Measurements from ENCODE around the gene BATF3.

The BATF3 gene

GRCh38 chr1:212645546-212646543 is 53.8 kb downstream of the BATF3 start:
- ATAC-seq (ENCODE audit: insufficient read depth, low read depth), result no peak

DNA sequence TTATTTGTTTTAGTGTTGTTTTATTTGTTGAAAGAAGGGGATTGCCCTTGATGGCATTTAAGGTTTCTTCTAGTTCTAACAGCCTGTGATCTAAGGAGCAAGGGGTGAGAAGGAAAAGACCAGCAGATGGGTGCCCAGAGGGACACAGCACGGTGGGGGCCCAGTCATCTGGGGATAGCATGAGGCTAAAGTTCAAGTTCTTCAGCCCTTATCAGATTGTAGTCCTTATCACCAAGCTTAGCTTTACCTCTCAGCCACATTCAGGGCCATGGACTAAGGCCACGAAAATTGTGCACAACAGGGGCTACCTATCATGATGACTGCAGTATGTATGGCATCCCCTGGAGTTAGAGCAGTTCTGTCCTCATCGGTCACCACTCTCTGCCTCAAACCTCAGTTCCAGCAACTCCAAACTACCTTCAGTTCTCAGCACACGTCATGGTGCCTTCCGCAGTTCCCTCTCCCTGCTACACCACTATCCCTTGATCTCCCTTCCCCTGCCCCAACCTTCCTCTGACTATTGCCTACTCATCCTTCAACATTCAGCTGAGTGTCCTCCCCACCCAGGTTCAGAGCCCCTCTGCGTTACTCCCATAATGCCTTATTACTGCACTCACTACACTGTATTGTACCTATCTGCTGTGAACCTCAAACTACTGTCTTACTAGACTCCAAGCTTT is 54.6 kb downstream of the BATF3 start:
- ATAC-seq (ENCODE audit: insufficient read depth, low read depth) (no peak), DNase-seq (no peak)
- Histone ChIP-seq H3K4me2 (ENCODE audit: insufficient read depth, low read length) (no peak overlapping the region), H3K4me1 (ENCODE audit: insufficient read depth, low read length) (no peaks in the 10 kb centered on the region), H3K27ac (ENCODE audit: low read length) (no peak overlapping the region), H3K9me3 (ENCODE audit: insufficient read depth, low read length, severe bottlenecking) (no peaks in the 10 kb centered on the region), H3K27me3 (ENCODE audit: insufficient read depth, low read length, poor library complexity) (no peaks in the 10 kb centered on the region), H3K79me2 (ENCODE audit: insufficient read depth, low read length) (no peaks in the 10 kb centered on the region), H3K4me3 (ENCODE audit: low read depth in 1 of 2, low read length in 2 of 2) (no peak overlapping the region), H3K36me3 (ENCODE audit: insufficient read depth, low read length) (no peaks in the 10 kb centered on the region), H2AFZ (ENCODE audit: low read depth, low read length) (no peak overlapping the region), H3K9ac (ENCODE audit: low read depth, low read length) (no peak overlapping the region), H4K20me1 (ENCODE audit: insufficient read depth, low read length) (no peaks in the 10 kb centered on the region)
- TF ChIP-seq CTCF (IDR thresholded peaks at IDR 0.05; ENCODE audit: borderline replicate concordance, extremely low read depth, low read length, poor library complexity, severe bottlenecking) (no peak), EZH2 (IDR thresholded peaks at IDR 0.05; ENCODE audit: borderline replicate concordance, low read depth, low read length, severe bottlenecking) (no peak)

More at GRCh38 chr1:212645546-212646543, 53.8 kb downstream of the BATF3 start:
- no peaks in the 10 kb centered on the region for H3K9me3 ChIP-seq (ENCODE audit: insufficient read depth, low read length, severe bottlenecking)
- H3K79me2 ChIP-seq (ENCODE audit: insufficient read depth, low read length), result no peaks in the 10 kb centered on the region
- TF ChIP-seq CTCF (IDR thresholded peaks at IDR 0.05; ENCODE audit: borderline replicate concordance, extremely low read depth, low read length, poor library complexity, severe bottlenecking) (no peak), EZH2 (IDR thresholded peaks at IDR 0.05; ENCODE audit: borderline replicate concordance, low read depth, low read length, severe bottlenecking) (no peak)
- H2AFZ ChIP-seq (ENCODE audit: low read depth, low read length), result no peak overlapping the region
- no peaks in the 10 kb centered on the region for H3K27me3 ChIP-seq (ENCODE audit: insufficient read depth, low read length, poor library complexity)
- no peak overlapping the region for H3K27ac ChIP-seq (ENCODE audit: low read length)
- no peaks in the 10 kb centered on the region for H3K36me3 ChIP-seq (ENCODE audit: insufficient read depth, low read length)
- no peaks in the 10 kb centered on the region for H4K20me1 ChIP-seq (ENCODE audit: insufficient read depth, low read length)
- no peak overlapping the region for H3K4me3 ChIP-seq (ENCODE audit: low read depth in 1 of 2, low read length in 2 of 2)
- H3K4me1 ChIP-seq (ENCODE audit: insufficient read depth, low read length), result no peaks in the 10 kb centered on the region
- H3K4me2 ChIP-seq (ENCODE audit: insufficient read depth, low read length), result no peak overlapping the region
- no peak overlapping the region for H3K9ac ChIP-seq (ENCODE audit: low read depth, low read length)
- DNase-seq, result no peak

DNA sequence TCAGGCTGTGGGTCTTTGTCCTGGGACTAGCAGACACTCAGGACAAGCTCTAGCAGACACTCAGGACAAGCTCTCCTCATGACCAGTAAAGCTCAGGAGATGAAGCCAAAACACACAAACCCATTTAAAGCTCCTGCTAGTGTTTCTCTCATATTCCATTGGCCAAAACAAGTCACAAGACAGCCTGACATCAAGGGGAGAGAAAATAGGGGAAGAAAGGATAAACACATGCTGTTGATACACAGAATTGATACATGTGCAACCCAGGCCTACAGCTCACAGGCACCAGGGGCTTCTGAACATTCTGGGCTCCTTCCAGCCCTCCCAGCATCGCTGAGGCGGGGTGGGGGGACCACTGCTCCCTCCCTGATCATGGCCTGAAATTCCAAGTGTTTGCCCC is 55.8 kb downstream of the BATF3 start:
- H2AFZ ChIP-seq (ENCODE audit: low read depth, low read length), result no peak overlapping the region
- TF ChIP-seq EZH2 (IDR thresholded peaks at IDR 0.05; ENCODE audit: borderline replicate concordance, low read depth, low read length, severe bottlenecking) (no peak), CTCF (IDR thresholded peaks at IDR 0.05; ENCODE audit: borderline replicate concordance, extremely low read depth, low read length, poor library complexity, severe bottlenecking) (no peak)
- DNase-seq (no peak), ATAC-seq (ENCODE audit: insufficient read depth, low read depth) (no peak)
- H4K20me1 ChIP-seq (ENCODE audit: insufficient read depth, low read length), result no peaks in the 10 kb centered on the region
- H3K9me3 ChIP-seq (ENCODE audit: insufficient read depth, low read length, severe bottlenecking), result no peaks in the 10 kb centered on the region
- no peaks in the 10 kb centered on the region for H3K4me1 ChIP-seq (ENCODE audit: insufficient read depth, low read length)
- no peaks in the 10 kb centered on the region for H3K36me3 ChIP-seq (ENCODE audit: insufficient read depth, low read length)
- H3K27me3 ChIP-seq (ENCODE audit: insufficient read depth, low read length, poor library complexity), result no peaks in the 10 kb centered on the region
- H3K4me2 ChIP-seq (ENCODE audit: insufficient read depth, low read length), result no peak overlapping the region
- no peaks in the 10 kb centered on the region for H3K79me2 ChIP-seq (ENCODE audit: insufficient read depth, low read length)
- no peak overlapping the region for H3K9ac ChIP-seq (ENCODE audit: low read depth, low read length)
- H3K4me3 ChIP-seq (ENCODE audit: low read depth in 1 of 2, low read length in 2 of 2), result no peak overlapping the region
- H3K27ac ChIP-seq (ENCODE audit: low read length), result no peak overlapping the region

Measured in DND-41 (cell line).